ENCODE results near the gene XRCC5.

XRCC5 gene

DNA sequence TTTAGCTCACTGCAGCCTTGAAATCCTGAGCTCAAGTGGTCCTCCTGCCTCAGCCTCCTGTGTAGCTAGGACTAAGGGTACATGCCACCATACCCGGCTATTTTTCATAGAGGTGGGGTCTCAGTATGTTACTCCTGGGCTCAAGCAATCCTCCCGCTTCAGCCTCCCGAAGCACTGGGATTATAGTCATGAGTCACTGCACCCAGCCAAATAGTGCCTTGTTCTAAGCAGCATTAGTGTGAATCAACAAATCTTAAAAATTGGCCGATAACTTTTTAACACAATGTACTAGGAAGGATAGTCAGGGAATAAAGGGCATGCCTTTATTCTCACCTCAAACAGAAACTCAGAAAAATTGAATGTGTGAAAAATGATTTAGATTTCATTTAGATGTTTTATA, 51.6 kb downstream of the XRCC5 start:
- DNase-seq: no peak

DNA sequence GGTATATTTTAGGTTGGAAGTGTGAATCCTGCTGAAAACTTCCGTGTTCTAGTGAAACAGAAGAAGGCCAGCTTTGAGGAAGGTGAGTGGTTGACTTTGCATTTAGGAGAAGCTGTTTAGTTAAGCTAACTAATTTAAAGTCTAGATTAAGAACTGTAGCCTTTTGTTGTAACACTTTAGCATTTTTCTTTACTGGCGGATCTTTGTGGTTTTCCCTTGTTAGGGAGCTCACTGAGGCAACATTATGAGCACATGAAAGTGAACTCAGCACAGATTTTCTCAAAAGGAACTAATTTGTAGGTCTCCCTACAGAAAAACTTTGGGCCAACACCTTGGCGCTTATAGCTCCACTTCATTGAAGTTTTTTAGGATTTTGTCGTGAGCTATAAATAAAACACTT, 52.8 kb downstream of the XRCC5 start:
- DNase-seq: no peak

DNA sequence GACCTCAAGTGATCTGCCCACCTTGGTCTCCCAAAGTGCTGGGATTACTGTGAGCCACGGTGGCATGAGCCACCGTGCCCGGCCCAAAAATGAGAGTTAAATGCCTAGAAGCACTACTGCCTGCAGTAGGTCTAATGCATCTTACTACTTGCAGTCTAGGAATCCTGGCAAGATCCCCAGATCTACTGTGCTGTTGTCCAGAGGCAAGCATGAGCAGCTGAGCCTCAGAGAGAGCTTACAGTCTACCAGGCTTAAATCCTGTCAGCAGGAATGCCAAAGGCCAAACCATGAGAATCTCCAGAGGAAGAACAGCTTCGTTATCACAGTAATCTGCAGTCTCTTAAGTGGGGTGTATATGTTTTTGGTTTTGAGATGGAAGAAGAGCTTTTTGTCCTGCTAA, 54.4 kb downstream of the XRCC5 start:
- DNase-seq: no peak

DNA sequence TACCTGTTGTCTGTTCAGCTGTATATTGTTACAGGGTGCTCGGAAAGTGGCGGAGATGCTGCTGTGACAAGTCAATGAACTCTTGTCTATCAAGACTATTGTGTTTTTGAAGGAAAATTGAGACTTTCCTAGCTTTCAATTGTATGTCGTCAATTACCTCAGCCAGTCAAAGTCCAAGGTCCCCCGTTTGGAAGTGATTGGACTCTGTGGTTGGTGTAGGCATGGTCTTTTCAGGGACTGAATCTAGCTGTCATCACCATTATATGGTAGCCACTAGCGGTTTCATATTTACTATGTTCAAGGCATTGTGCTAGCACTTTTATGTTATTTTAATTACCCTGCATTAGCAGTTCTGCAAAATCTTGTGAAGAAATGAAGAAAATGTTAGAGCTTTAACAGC, 54.9 kb downstream of the XRCC5 start:
- no peak for DNase-seq

DNA sequence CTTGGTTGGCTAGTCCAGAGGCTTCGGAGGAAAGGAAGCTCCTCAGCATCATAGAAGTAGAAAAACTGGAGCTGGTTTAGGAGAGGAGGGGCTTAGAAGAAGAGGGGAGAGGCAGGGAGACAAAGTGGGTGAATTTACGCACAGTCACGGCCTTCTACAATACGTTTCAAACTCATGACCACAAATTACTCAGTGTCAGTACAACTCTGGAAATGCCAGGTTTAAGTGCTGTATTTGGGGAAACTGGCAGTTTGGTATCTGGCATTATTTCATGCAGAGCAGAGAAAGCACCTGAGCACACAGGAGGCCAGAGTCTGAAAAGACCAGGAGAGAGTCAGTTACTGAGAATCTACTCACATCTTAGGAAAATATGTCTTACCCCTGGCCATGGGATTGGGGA, 55.4 kb downstream of the XRCC5 start:
- no peak for DNase-seq

DNA sequence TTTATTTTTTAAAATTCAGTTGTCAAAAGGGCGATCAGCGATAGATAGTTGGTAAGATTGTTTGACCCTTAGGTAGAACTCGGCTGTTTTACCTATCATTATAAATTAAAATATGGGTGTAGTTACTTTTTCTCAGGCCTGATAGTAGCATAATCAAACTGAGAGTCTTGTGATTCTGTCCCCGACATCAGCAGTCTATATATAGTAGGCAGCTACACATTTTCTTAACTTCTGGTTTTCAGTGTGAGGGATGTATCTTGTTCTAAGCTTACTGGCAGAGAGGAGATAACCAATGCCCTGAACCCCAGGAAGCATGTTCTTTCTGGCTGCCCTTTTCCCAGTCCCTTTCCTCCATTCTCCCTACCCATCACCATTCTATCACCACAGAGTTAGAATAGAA, 56.6 kb downstream of the XRCC5 start:
- DNase-seq: no peak

DNA sequence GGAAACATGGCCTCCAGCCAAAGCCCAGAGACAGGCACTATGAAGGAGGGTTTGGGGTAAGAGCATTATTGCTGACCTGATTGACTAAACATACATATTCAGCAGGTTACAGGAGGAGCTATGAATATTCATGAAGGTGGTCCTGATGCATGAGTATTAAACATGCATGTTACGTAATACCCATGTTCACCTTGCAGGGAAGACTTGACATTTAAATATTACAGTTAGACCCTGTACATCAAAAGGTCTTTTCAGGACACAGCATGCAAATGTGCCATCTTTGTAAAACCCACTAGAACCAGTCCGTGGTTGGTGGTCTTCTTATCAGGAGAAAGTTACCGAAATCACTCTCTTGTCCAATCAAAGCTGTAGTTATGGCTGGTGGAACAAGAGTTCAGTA, 59.9 kb downstream of the XRCC5 start:
- DNase-seq: no peak

DNA sequence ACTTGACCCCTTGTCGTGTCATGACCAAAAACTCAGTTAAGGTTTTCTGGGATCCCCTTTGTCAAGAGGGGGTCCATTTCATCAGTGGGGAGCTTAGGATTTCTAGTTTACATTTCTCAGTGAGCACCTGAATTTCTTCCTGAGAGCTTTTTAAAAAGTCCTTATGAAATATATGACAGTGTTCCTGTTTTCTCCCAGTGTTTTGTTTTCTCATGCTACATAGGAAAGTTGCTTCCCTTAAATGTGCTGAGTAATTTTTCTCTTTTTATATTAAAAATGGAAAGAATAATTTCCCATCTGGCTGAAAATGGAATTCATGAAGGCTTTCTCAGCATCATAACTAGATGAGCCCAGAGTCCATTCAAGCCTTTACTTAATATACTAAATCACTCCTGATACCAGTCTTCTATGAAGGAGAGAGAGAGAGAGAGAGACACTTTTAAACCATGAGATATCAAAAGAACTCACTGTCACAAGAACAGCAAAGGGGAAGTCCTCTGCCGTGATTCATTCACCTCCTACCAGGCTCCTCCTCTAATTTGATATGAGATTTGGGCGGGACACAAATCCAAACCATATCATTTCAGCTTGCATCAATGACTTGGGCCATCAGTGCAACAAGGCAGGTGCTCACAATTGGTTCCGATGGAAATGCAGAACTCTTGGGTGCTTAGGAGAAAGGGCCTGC, 61.1 kb downstream of the XRCC5 start:
- DNase-seq: no peak

DNA sequence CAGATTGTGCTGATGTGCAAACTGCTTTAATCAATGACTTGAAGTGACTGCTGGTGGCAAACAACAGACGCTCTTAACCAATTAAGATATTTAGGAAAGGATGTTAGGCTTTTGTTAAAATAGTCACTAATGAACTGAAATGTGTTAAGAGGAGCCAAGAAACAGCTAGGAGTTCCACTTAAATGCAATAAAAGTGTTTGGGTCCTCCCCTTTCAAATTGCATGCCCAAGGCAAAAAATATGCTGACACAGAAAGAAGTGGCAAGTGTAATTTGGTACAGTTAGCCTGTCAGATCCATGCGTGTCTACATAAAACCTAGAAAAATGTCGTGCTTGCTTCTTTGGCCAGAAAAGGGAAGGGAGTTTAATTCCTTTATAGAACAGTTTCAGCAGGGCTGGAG, 61.9 kb downstream of the XRCC5 start:
- no peak for DNase-seq

DNA sequence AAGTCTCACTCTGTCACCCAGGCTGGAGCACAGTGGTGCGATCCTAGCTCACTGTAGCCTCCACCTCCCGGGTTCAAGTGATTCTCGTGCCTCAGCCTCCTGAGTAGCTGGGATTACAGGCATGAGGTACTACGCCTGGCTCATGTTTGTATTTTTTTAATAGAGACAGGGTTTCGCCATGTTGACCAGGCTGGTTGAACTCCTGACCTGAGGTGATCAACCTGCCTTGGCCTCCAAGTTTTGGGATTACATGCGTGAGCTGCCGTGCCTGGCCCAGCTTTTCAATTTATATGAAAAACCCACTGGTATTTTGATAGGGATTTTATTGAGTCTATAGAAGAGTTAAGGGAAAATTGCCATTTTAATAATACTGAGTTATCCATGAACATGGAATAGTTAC, 63.3 kb downstream of the XRCC5 start:
- DNase-seq: no peak

DNA sequence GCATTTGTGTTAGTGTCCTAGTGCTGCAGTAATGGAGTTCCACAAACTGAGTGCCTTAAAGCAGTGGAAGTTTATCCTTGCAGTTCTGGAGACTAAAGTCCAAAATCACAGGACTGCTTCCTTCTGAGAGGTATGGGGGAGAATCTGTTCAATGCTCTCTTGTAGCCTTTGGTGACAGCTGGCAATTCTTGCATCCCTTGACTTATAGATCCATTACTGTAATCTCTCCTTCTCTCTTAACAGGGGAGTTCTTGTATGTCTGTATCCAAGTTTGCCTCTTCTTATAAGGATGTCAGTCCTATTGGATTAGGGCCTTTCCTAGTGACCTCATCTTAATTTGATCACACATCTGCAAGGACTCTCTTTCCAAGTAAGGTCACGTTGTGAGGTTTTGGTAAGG, 69.9 kb downstream of the XRCC5 start:
- no peak for DNase-seq

DNA sequence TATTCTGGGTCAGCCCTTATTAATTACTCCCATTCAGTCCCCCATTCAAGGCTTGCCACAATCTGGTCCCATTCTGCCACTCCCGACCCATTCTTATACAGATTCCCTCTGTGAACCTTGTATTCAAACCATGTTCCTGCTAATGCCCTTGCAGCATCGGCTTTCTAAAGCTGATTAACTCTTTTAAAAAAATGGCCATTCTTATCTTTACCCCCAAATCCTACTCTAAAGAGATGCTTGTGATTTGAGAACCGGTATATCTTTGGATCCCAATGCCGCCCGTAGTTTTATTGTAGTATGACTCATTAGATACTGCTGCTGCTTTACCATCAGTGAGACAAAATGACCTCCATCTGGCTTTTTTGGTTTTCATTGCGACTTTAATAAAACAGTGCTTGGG, 72.2 kb downstream of the XRCC5 start:
- DNase-seq: no peak

DNA sequence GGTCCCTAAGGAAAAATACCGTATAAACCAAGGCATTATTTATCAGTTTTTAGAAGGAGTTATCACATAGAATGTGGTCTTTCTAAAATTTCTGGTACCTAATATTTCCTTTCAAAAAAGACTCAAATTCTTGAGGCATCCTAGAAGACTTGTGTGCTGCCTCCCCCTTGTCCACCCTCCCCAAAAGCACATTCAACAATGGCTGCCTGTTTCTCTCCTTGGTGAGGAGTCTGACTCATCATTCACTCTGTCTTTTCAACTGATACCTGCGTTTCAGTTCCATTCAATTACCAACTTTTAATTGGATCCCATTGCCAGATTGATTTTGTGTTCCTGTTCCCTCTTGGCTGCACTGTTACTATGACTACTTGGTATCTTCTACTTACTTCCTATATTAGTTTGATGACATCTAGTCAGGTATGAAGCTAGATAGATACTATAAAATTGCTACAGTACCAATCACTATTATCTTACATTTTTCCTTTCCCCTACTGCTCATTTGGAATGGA, 72.9 kb downstream of the XRCC5 start:
- DNase-seq: peak; percentile 60

DNA sequence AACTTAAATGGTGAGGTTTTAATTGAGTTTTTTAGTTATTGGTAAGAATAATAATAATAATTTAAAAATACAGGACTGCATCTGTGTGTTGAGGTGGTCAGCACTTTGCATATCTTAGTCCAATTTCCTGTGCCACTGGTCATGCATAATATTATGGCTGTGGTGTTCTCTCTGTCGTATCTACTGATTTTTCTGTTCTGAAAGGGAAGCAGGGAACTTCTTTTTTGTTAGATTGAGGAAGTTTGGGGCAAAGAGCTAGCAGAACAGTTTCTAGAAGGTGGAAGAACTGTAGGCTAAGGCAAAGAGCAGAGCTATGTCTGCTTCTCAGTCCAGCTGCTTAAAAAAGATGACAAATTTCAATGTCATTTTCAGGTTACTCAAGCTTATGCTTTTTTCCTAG, 74.3 kb downstream of the XRCC5 start:
- no peak for DNase-seq

DNA sequence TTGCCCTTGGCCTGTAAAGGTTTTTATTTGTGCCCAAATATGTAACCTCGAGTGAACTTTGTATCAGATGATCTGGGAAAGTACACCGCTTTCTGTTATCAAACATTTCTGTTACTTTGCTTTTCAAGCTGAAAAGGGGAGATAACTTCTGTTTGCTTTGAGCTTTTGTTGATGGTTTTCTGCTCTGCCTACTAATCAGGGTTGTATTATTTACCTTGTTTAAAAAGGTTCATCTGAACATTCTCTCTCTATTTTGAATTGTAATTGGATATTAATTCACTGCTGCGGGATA, 79.4 kb downstream of the XRCC5 start:
- no peak for DNase-seq

DNA sequence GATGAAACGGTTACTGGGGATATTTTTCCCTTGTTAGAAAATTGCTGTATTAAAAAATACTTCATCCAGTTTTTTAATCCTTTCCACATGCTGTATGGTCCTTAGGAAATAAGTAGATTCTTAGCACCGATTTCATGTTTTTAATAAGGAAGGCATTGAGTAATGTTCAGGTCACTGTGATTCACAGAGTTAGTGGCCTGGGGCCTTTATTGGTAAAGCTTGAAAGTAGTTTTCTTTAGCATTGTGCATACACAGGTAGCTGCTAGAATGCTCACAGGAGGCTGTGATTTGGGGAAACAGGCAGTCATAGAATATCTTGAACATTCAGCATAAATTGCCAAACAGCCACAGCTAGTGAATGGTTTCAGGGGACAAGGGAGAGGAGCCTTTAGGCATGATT, 79.8 kb downstream of the XRCC5 start:
- DNase-seq: no peak

DNA sequence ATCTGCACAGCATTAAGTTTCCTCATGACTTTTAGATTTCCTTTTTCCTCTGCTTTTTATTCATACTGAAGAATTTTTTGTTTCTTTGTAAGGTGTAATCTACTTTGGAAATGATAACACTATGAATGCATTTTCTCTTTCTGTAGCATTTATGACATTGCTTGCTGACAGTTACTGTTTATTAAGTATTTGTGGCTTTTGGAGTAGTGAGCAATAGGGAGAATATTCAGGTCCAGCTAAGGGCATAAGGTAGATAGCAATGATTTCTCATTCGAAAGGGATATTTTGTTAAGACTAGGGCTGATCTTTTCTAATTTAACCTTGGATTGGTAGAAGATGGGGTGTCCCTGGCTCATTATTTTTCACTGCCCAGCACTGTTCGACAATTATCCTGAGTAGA, 80.3 kb downstream of the XRCC5 start:
- DNase-seq: no peak

DNA sequence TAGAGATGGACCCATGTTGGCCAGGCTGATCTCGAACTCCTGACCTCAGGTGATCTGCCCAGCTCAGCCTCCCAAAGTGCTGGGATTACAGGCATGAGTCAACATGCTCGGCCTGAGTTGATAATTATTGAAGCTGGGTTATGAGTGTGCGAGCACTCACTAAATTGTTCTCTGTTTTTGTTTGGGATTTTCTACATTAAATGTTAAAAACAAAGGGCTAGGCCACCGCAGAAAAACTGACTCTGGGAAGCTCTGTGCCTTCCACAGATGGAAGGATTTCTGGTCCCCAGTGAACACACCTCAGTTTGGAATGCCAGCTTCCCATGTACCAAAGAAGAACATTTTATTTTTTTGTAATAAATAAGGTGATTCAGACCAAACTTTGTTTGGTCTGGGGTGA, 83.0 kb downstream of the XRCC5 start:
- no peak for DNase-seq

DNA sequence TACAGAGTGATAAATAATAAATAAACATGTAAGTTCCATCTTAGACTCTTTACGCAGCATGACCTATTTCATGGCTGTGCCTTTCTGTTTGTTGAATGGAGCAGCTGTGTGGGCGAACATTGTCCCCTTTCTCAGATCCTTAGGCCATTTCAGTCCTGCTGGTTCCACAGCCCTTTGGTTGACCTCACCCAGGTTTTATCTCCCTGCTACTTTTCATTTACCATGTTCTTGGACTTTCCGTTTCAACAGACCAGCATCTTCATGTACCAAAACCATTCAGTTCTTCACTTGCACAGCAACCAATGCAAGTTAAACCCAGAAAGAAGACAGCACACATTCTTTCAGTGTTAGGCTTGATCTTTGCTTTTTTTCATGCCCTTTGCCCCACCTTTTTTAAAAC, 83.8 kb downstream of the XRCC5 start:
- DNase-seq: no peak

DNA sequence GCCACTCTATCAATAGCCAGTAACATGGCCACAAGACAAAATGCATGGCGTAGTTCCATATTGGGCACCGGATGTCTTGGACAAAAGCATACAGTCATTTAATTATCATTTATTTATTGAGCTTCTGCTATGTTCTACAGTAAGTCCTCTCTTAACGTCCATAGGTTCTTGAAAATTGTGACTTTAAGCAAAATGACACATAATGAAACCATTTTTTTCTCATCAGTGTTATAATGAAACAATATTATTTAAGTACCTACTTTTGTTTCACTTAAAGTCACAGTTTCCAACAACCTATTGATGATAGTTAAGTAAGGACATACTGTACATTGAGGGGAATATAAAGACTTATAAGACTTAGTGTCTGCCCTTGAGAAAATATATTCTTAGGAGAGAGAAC, 84.9 kb downstream of the XRCC5 start:
- DNase-seq: no peak

DNA sequence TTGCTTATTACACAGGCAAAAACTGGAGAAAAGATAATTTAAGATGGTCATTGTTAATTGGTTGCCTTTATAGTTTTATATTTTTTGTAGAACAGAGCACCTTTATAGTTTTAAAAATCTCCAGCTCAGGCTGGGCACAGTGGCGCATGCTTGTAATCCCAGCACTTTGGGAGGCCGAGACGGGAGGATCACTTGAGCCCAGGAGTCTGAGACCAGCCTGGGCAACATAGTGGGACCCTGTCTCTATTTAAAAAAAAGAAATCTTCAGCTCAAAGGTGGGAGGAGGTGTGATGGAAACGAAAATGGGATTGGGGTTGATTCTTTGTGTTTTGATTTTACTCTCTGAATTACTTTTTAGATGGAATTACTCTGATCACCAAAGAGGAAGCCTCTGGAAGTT, 85.4 kb downstream of the XRCC5 start:
- no peak for DNase-seq

DNA sequence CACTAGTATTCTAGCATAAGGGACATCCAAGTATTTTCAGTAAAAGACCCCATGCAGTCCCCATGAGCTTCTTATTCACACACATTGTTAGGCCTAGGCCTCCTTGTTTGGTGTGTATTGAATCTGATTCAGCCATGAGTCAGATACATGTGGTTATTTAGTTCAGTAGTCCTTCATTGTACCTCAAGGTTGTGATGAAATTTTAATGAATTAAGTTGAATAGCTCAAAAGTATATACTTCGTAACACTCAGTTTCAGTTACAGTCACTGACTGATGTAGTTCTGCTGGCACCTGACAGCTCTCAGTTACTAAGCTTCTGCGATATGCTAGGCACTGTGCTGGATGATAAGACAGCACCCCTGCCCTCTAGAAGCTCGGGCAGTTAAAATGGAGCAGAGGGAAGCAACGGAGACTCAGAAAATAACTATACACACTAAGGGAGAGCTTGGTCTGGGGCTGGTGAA, 86.4 kb downstream of the XRCC5 start:
- no peak for DNase-seq

DNA sequence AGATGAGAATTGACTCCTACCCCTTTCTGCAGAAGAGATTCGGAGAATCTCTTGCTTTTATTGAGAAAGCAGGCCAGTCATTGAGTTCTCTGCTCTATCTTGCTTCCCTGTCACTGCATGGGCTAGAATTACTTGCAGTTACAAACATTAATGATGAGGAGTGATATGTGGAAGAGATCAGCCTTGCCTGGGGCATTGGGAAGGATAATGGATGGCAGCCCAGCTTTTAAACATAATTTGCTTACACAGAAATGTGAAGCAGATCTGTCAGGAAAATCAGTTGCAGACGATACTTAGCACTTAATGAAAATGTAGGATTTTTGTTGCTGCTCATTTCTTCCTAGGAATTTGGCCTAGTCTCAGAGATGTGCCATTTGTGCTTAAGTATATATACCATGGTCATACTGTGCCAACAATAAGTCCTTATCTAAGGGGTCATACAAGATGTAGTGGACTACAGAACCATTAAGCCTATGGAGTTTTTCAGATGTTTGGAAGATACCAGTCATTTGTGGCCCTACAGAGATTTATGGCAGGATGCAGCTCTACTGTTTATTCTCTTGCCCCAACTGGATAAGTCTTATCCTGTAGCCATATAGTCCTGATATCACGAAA, 92.7 kb downstream of the XRCC5 start:
- no peak for DNase-seq

DNA sequence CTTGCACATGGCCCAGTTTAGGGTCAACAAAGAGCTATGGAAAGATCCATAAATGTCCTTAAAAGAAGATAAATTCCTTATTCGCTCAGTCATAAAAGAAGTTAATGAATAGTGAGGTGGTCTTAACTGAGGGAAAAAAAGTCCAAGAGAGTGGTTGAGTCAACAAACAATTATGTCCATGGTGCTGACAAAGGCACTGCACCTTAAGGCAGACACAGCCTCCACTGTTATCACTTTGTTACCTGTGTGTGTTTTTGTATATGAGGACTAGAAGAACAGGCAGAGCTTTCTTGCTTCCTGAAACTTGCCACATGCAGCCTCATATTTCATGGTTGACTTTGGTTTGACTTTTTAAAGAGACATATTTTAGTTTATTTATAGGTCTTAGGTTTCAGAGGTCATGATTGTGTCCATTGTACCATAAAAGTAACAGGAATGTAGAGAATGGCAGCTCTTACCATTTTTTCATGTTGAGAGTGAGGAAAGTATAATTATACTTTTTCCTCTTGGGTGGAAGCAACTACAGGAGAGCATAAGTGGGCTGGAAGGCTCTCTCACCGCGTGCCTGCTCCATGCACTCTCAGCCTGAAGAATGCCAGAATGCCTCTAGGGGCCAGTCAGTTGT, 93.6 kb downstream of the XRCC5 start:
- no peak for DNase-seq

DNA sequence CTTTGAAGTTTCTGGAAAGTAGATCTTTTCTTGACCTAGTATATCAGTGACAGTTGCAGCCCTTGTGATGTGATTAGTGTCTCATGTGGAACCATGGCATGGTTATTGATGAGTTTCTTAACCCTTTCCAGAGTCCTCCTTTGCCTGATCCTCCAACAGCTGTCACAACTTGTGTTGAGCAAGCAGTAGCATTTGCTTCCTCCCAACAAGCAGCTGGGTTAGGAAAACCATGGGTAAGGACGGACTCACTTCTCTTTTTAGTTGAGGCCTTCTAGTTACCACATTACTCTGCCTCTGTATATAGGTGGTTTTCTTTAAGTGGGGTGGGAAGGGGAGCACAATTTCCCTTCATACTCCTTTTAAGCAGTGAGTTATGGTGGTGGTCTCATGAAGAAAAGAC, 96.3 kb downstream of the XRCC5 start:
- DNase-seq: no peak

Data from islet precursor cell (in vitro differentiated cells).